NCI-H1105 (cell line): Measurements from ENCODE around the gene CA12.

Experiments
- DNase-seq: peaks from one replicate; lab custom pipeline; 2025; lab: John Stamatoyannopoulos, UW

The CA12 gene

DNA sequence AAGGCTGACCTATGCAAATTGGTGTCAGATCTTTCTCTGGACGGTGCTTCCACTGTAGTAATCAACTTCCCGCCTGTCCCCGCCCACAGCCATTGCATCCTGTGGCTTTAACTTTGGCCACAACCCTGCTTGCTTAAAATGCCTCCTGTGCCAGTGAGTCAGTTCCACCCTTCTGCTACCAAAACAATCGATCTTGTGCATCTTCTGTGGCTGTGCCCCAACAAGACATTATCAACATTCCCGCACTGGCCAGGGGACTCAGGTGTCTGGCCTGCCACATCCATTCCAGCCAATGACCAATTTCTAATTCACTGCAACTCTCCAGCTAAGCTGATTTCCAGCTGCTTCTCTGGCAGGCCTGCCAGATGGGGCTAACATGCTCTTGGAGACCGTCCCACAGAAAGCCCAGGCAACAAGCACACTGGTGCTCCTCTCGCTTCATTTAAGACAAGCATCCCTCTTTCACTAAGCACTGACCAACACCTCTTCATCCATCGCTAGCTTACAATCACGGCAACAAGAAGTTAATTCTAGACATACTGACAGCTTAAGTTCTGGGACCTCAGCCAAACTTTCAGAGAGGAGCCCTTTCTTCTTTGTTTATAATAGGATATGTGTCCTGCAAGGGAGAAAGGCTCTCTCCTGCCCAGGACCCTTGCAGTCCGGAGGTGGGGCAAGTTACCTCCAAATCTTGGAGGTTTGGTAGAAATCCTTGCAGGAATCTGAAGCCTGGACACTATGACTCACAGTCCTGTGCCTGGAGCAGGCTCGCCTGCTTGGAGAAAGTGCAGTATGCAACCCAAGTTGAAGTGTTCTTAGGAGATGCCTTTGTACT, 6.7 kb downstream of the CA12 start:
- no peak for DNase-seq

GRCh38 chr15:63373866-63374548, 7.6 kb downstream of the CA12 start:
- no peak for DNase-seq

- DNase-seq: no peak
Observed at GRCh38 chr15:63373330-63373729, 8.3 kb downstream of the CA12 start.

- DNase-seq: no peak
Observed at GRCh38 chr15:63372753-63373152, 8.9 kb downstream of the CA12 start.

- no peak for DNase-seq
Observed at GRCh38 chr15:63372018-63372705, 9.5 kb downstream of the CA12 start.

DNA sequence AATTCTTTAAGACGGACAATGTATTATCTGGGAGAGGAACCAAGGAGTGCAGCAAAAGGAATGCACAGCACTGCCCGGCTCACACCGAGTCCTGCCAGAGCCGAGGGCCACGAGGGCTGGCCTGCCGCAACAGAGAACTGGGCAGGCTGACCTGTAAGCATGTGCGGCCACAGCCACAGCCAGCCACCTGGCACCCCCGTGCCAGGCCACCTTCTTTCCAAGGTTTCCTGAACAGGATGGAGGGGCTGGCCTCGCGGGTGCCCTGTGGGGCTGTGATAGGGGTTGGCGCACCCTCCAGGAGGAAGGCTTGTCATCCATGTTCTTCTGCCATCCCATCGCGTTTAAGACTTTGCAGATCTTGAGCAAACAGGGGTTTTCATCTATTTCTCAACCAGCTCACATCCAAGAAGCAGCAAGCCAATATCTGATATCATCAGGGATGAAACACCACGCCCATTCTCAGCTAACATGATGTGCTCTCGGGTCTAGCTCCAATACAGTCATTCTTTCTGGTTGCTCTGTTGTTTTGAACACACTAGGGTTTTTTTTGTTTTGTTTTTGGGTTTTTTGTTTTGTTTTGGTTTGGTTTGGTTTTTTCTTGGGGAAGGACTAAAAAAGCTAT, 10.2 kb downstream of the CA12 start:
- no peak for DNase-seq

- no peak for DNase-seq
Observed at GRCh38 chr15:63370764-63371163, 10.9 kb downstream of the CA12 start.

DNA sequence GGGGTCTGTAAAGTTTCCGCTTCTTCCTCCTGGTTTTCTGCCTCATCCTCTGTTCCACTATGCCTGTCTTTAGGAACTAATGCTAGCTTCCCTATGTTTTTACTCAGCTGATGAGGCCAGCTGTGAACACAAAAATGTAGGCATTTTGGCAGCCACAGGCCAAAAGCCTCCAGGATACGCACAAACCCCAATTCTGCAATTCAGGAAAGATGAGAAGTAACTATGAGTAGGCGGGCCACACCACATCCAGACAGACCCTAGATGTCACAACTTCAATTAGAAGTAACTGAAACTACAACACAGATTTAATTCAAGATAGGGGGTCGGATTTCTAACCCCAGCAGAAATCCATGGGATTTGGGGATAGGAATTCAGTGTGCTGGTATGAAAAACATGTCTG, 11.9 kb downstream of the CA12 start:
- DNase-seq: no peak

DNA sequence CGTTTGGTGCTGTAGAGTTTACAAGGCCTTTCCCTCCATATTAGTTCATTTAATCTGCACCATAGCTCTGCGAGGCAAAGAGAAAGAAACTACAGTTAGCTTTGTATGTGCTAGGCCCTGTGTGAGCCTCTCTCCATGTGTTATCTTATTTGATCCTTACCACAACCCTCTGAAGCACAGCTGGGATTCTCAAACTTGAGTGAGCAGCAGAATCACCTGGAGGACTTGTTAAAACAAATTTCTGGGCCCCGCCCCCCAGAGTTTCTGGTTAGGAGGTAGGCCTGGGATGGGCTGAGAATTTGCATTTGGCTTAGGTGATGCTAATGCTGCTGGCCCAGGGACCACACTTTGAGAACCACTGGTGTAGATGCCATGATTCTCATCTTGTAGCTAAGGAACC, 12.3 kb downstream of the CA12 start:
- no peak for DNase-seq

DNA sequence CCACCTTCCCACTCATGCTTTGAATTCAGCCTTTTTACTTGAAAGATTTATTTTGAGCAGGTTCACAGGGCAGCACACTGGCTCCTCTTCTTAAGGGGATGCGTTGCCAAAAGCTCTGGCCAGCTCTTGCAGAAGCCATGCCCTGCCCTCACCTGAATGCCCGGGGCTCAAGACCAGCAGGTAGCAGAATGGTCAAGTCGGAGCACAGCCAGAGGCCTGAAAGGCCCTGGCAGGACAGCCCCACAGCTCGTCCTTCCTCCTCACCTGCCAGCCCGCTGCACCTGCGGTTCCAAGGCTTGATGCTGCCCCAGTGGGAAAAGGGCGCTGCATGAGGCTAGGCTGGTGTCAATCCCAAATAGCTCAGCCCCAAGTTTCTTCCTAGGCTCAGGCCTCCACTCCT, 13.1 kb downstream of the CA12 start:
- DNase-seq: no peak

GRCh38 chr15:63367900-63368299, 13.7 kb downstream of the CA12 start:
- DNase-seq: no peak

DNA sequence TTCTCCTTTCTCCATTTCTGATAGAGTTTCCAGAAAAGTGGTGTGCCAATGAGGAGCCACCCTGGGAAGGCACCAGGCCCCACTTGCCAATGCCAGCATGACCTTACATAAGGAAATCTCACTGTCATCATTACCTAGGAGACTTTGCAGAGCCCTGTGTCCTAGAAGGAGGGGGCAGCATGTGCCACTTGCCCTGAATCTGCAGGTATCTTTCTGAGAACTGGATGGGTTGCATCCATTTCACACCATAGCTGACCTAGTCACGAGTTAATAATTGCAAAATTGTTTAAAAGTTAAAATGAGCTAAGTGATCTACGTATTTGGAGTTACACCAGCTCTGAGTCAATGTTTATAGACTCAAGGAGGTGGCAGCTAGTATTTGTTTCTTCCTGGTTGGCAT, 14.3 kb downstream of the CA12 start:
- DNase-seq: no peak

DNA sequence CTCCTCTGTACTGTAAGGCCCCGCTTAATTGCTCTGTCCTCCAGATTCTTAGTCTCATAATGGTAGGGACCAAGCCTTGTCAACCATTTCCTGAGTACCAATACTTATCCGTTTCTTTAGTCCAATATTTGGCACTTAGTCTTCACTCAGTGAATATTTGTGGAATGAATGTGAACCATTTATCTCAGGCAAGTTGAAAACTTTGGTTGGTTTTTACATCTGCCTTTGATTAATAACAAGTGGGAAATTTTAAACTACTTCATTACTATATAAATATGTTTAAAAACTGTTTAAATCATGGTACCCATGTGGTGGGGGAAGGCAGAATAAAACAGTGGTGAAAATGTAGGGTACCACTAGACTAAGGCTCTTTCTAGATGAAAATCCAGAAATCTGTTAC, 15.2 kb downstream of the CA12 start:
- DNase-seq: no peak

GRCh38 chr15:63365273-63365680, 16.4 kb downstream of the CA12 start:
- DNase-seq: no peak

- DNase-seq: no peak
Observed at GRCh38 chr15:63364399-63365272, 17.0 kb downstream of the CA12 start.

DNA sequence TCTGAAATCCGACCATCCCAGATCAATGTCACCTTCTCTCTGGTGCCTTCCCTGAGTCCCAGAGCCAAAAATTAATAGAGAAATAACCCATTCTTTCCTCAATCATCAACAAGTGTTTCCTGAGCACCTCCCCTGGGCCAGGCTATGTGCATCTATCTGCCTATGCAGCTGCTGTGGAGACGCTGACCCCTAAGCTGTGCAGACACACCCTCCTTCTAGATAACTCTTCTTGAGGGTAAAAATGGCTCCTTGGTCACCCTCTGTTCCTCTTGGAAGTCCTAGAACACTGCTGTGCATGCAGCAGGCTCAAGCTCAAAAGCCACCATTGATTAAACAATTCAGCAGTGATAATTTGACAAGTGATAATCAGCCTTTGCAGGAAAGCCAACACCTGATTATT, 18.4 kb downstream of the CA12 start:
- DNase-seq: no peak

DNA sequence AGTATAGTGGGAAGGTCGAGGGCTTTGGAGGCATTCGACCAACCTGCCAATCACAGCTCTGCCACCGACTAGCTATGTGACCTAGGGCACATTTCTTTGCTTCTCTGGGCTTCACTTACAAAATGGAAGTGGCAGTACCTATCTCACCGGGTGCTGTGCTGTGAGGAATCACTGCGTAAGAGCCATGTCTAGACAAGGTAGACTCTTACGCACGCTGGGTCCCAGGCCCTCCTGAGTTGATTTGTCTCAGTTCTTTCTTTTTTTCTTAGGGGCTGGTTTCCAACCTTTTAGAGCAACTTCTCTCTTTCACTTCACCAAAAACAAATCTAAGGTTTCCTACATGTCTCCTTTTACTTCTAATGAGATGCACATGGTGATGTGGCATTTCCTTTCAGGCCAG, 18.8 kb downstream of the CA12 start:
- DNase-seq: no peak

DNA sequence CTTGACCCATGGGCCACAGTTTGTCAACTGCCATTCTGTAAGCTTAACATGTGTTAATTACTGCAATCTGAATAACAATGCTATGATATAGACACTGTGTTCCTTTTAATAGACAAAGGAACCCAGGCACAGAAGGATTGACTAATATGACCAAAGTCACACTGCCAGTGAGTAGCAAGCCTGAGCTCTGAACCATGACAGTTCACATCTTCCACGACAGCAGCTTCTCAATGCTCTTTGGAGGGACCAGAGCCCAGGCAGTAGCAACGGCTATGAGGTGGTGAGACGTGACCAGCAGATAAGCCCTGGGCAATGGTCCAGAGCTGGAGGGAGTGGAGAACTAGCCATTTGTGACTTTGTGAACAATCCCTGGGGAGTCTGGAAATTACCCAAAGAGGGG, 19.4 kb downstream of the CA12 start:
- DNase-seq: no peak

- no peak for DNase-seq
Observed at GRCh38 chr15:63360170-63360569, 21.5 kb downstream of the CA12 start.

DNA sequence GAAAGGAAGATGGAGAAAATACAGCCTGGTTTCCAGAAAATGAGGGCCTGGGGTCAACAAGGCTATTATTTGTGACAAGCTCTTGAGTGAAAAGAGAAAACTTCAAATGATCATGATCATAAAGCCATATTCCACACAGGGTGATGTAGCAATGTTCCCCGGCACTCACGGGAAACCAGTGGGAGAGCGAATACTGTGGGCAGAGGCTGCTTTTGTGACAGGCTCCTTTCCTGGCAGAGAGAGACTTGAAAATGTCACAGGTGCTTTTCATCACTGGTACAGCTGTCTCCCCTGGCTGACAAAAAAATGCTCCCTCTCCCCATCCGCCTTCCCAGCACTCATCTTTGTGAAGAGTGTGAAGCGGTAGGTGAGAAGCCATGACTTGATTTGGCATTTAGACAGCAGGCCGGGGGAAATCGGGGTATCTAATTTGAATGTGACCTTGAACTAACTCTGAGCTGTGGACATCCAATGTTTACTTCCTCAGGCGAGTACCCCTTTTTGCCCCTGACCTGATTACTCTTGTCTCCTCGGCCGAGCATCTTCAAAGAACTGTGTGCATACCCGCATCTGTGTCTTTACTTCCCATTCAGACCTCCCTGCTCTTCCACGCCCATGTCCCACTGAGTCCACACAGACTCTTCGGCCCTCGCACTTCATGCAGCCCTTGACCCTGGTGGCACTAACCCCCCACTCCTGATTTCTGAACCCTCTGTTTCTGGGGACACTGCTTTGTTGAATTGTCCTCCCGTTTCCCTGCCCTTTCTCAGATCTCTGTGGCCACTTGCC, 23.2 kb downstream of the CA12 start:
- no peak for DNase-seq

DNA sequence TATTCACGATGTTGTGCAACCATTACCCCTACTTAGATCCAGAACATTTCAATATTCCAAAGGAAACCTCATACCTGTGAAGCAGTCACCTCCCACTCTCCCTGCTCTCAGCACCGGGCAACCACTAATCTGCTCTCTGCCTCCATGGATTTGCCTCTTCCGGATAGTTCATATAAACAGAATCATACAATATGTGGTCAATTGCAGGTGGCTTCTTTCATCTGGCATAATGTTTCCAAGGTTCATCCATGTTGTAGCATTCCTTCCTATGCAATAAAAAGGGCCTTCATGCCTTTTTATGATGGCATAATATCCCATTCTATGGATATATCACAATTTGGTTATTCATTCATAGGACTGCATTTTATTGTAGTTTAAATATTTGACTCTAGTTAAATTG, 23.9 kb downstream of the CA12 start:
- DNase-seq: no peak
